ENCODE results near the gene CRYAB.

GRCh38 chr11:111946499-111946898 is 34.9 kb upstream of the CRYAB start:
- TF ChIP-seq POLR2A (IDR thresholded peaks at IDR 0.05; ENCODE audit: low read depth, low read length) (no peak), FOS (IDR thresholded peaks at IDR 0.05; ENCODE audit: low read depth, low read length) (no peak), CTCF (conservative IDR thresholded peaks at IDR 0.05; ENCODE audit: low read depth, low read length) (no peak), RAD21 (IDR thresholded peaks at IDR 0.05; ENCODE audit: low read length) (no peak), MAFK (IDR thresholded peaks at IDR 0.05; ENCODE audit: low read depth, low read length) (no peak), CHD1 (IDR thresholded peaks at IDR 0.05; ENCODE audit: low read depth, low read length) (no peak), CEBPB (IDR thresholded peaks at IDR 0.05; ENCODE audit: low read depth, low read length) (no peak), RCOR1 (IDR thresholded peaks at IDR 0.05; ENCODE audit: insufficient replicate concordance, low read length) (no peak), USF2 (IDR thresholded peaks at IDR 0.05; ENCODE audit: low read depth, low read length) (no peak)
